ENCODE measurements around the gene NDEL1. TPM values are rescaled to one million over a fixed set of nuclear protein-coding genes. Genes with fewer than 3 reads are reported as not detected.

Gene NDEL1
- total and polyA plus RNA-seq, 9 of the 15 experiments (the other 6 are each of a cell fraction or from before 2014, with no cell fraction given): 0.86 to 30.5 (median 22.7) TPM

DNA sequence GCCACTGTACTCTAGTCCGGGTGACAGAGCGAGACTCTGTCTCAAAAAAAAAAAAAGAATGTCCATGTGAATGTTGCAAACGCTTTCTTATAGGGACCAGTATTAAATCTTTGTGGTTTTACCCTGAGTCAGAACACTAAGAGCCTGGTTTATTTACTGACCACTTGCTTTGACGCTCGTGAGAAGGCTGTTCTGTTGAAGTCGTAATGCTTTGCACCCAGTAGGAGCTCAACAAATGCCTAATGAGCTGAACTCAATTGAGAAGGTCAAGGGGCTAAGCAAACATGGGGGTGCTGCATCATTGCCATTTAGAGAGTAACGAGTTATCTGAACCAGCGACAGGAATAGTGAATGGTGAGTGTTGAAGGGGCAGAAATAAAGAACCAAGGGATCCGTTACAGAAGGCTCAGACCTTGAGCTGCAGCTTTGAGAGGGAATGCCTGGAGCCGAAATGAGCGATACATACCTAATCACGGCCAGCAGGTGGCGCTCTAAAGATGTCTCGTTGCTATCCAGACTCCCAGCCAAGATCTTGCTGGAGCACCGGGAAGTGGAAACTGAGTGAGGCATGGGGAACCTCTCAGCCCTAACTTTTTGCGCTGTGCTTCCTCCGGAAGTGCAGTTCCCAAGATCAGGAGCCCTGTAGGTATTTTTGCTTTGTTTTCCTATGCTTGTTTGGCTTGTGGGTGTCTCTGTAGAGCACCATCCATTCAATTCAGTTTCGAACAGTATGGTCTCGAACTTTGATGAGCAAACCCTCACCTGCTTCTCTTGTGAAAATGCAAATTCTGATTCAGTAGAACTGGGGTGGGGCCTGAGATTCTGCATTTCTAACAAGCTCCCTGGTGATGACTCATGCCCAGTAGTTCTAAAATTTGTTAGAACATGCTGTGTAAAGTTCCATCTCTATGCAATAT lies 25.5 kb upstream of the NDEL1 start:
- Histone ChIP-seq H3K79me2 (ENCODE audit: control insufficient read depth, insufficient read depth, low read length) (no peaks in the 10 kb centered on the region), H2AFZ (ENCODE audit: low read depth, low read length) (peak overlapping the region; percentile 90), H3K9ac (ENCODE audit: insufficient read depth in 1 of 2, low read depth in 2 of 2, low read length in 2 of 2) (0 out of 4 replicates have a peak overlapping the region, but pooled peaks of 1 of the 2 experiments have one; percentile 30), H4K20me1 (replicated peaks; ENCODE audit: control insufficient read depth, insufficient read depth, low read length) (no peaks in the 10 kb centered on the region), H3K4me1 (replicated peaks in 1 of 2; ENCODE audit: control insufficient read depth in 2 of 2, insufficient read depth in 2 of 2, low read length in 2 of 2) (peaks cover 13% of the 10 kb centered on the region in 2 experiments; a peak in 4 of 5 replicates), H3K27me3 (ENCODE audit: control insufficient read depth in 2 of 2, insufficient read depth in 2 of 2, low read length in 2 of 2) (no peaks in the 10 kb centered on the region), H3K4me3 (no peak overlapping the region), H3K4me2 (ENCODE audit: insufficient read depth, low read length) (peak overlapping the region; percentile 70), H3K9me1 (ENCODE audit: control insufficient read depth, insufficient read depth, low read length) (no peaks in the 10 kb centered on the region), H3K27ac (ENCODE audit: extremely low read depth, low read depth, low read length) (no peak overlapping the region; the same call in 2 of the 3 replicates), H3K9me3 (replicated peaks; ENCODE audit: control insufficient read depth, insufficient read depth, low read depth, low read length) (no peaks in the 10 kb centered on the region), H3K36me3 (ENCODE audit: control insufficient read depth, insufficient read depth, low read length) (no peaks in the 10 kb centered on the region)
- ATAC-seq: peak; percentile 88
- peak; percentile 59 to 88 (median 63) for DNase-seq (ENCODE audit: extremely low read depth in 1 of 4, low spot score in 3 of 4)
- in situ Hi-C loops (cut with MboI): loop anchor here (10.0 kb wide), 1 partner anchor 345 kb away; the partner anchor contains the start of gene SPDYE4
- intact Hi-C loops (cut with micrococcal nuclease): loop anchor here (10.0 kb wide), 1 partner anchor 335 kb away; the partner anchor contains the start of gene CCDC42
- 12% methylated on average over 17 of the region's 19 CpGs for WGBS (ENCODE audit: insufficient coverage, low coverage, missing lambda C conversion rate)
- no TSS peak for BruUV-seq (replicated peaks)
- CTCF ChIA-PET (ENCODE audit: low intra/inter-chr PET ratio): interaction anchor here (0.6 to 0.8 kb wide), 2 partner anchors 80 to 376 kb away, joined by 3 to 4 read pairs; no protein-coding TSS in a partner anchor
- FAIRE-seq: peak; percentile 98
- POLR2A ChIA-PET: interaction anchor here (0.6 to 1.0 kb wide), 4 partner anchors 10 to 229 kb away, joined by 3 to 5 read pairs (median 4); no protein-coding TSS in a partner anchor
- TF ChIP-seq E2F3 (CRISPR knock-in tag; IDR thresholded peaks at IDR 0.05): no peak
- TF ChIP-seq, protein P1, sequence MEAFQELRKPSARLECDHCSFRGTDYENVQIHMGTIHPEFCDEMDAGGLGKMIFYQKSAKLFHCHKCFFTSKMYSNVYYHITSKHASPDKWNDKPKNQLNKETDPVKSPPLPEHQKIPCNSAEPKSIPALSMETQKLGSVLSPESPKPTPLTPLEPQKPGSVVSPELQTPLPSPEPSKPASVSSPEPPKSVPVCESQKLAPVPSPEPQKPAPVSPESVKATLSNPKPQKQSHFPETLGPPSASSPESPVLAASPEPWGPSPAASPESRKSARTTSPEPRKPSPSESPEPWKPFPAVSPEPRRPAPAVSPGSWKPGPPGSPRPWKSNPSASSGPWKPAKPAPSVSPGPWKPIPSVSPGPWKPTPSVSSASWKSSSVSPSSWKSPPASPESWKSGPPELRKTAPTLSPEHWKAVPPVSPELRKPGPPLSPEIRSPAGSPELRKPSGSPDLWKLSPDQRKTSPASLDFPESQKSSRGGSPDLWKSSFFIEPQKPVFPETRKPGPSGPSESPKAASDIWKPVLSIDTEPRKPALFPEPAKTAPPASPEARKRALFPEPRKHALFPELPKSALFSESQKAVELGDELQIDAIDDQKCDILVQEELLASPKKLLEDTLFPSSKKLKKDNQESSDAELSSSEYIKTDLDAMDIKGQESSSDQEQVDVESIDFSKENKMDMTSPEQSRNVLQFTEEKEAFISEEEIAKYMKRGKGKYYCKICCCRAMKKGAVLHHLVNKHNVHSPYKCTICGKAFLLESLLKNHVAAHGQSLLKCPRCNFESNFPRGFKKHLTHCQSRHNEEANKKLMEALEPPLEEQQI (IDR thresholded peaks at IDR 0.05): no peak
- no peak for TF ChIP-seq MEF2A (IDR thresholded peaks at IDR 0.05; ENCODE audit: control insufficient read depth, low read depth, low read length)
- TF ChIP-seq SMC3 (conservative IDR thresholded peaks at IDR 0.05; ENCODE audit: insufficient read depth, low read depth, low read length): peak; percentile 38; the same call in 1 of the 2 replicates
- TF ChIP-seq, protein P2, sequence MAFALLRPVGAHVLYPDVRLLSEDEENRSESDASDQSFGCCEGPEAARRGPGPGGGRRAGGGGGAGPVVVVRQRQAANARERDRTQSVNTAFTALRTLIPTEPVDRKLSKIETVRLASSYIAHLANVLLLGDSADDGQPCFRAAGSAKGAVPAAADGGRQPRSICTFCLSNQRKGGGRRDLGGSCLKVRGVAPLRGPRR (CRISPR knock-in tag; IDR thresholded peaks at IDR 0.05): no peak
- TF ChIP-seq, protein P3, sequence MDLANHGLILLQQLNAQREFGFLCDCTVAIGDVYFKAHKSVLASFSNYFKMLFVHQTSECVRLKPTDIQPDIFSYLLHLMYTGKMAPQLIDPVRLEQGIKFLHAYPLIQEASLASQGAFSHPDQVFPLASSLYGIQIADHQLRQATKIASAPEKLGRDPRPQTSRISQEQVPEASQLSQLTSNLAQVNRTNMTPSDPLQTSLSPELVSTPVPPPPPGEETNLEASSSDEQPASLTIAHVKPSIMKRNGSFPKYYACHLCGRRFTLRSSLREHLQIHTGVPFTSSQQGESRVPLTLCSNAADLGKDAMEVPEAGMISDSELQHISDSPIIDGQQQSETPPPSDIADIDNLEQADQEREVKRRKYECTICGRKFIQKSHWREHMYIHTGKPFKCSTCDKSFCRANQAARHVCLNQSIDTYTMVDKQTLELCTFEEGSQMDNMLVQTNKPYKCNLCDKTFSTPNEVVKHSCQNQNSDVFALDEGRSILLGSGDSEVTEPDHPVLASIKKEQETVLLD (IDR thresholded peaks at IDR 0.05): no peak
- TF ChIP-seq, protein P4, sequence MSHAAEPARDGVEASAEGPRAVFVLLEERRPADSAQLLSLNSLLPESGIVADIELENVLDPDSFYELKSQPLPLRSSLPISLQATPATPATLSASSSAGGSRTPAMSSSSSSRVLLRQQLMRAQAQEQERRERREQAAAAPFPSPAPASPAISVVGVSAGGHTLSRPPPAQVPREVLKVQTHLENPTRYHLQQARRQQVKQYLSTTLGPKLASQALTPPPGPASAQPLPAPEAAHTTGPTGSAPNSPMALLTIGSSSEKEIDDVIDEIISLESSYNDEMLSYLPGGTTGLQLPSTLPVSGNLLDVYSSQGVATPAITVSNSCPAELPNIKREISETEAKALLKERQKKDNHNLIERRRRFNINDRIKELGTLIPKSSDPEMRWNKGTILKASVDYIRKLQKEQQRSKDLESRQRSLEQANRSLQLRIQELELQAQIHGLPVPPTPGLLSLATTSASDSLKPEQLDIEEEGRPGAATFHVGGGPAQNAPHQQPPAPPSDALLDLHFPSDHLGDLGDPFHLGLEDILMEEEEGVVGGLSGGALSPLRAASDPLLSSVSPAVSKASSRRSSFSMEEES (CRISPR knock-in tag; IDR thresholded peaks at IDR 0.05): no peak
- TF ChIP-seq, protein P5, sequence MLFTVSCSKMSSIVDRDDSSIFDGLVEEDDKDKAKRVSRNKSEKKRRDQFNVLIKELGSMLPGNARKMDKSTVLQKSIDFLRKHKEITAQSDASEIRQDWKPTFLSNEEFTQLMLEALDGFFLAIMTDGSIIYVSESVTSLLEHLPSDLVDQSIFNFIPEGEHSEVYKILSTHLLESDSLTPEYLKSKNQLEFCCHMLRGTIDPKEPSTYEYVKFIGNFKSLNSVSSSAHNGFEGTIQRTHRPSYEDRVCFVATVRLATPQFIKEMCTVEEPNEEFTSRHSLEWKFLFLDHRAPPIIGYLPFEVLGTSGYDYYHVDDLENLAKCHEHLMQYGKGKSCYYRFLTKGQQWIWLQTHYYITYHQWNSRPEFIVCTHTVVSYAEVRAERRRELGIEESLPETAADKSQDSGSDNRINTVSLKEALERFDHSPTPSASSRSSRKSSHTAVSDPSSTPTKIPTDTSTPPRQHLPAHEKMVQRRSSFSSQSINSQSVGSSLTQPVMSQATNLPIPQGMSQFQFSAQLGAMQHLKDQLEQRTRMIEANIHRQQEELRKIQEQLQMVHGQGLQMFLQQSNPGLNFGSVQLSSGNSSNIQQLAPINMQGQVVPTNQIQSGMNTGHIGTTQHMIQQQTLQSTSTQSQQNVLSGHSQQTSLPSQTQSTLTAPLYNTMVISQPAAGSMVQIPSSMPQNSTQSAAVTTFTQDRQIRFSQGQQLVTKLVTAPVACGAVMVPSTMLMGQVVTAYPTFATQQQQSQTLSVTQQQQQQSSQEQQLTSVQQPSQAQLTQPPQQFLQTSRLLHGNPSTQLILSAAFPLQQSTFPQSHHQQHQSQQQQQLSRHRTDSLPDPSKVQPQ (CRISPR knock-in tag; IDR thresholded peaks at IDR 0.05; ENCODE audit: borderline replicate concordance): no peak
- TF ChIP-seq MAZ (CRISPR knock-in tag; conservative IDR thresholded peaks at IDR 0.05 in 1 of 2, IDR thresholded peaks at IDR 0.05 in 1 of 2): peak in 1 of 2 experiments; percentile 54; a peak in 1 of 4 replicates
- no peak for TF ChIP-seq TRIM28 (IDR thresholded peaks at IDR 0.05)

Data from K562 (cell line).